ENCODE measurements around the gene SLC7A7. TPM values are rescaled to one million over a fixed set of nuclear protein-coding genes. Genes with fewer than 3 reads are reported as not detected.

Gene SLC7A7
- total RNA-seq, 1 donor = 3.9 TPM

GRCh38 chr14:22824711-22825359, 9.6 kb upstream of the SLC7A7 start:
- no peak for TF ChIP-seq CTCF (IDR thresholded peaks at IDR 0.05; ENCODE audit: insufficient read depth, low read depth, low read length)
- DNase-seq (ENCODE audit: low read depth) = peak; percentile 90
- H3K4me3 ChIP-seq (ENCODE audit: low read depth, low read length) = no peak overlapping the region

- DNase-seq (ENCODE audit: low read depth) = peak; percentile 91
- TF ChIP-seq CTCF (IDR thresholded peaks at IDR 0.05; ENCODE audit: insufficient read depth, low read depth, low read length) = peak; percentile 85
- H3K4me3 ChIP-seq (ENCODE audit: low read depth, low read length) = peak overlapping the region; percentile 40
These were observed 7.4 kb upstream of the SLC7A7 start for GRCh38 chr14:22822571-22823098.

- TF ChIP-seq CTCF (IDR thresholded peaks at IDR 0.05; ENCODE audit: insufficient read depth, low read depth, low read length) = no peak
- no peak for DNase-seq (ENCODE audit: low read depth)
- H3K4me3 ChIP-seq (ENCODE audit: low read depth, low read length) = peak overlapping the region; percentile 25
These were observed 6.9 kb upstream of the SLC7A7 start for GRCh38 chr14:22822016-22822570.

- TF ChIP-seq CTCF (IDR thresholded peaks at IDR 0.05; ENCODE audit: insufficient read depth, low read depth, low read length) = no peak
- peak; percentile 54 for DNase-seq (ENCODE audit: low read depth)
These were observed 6.2 kb upstream of the SLC7A7 start for GRCh38 chr14:22821193-22822015.

GRCh38 chr14:22820731-22821130, 5.5 kb upstream of the SLC7A7 start:
- peak; percentile 24 for DNase-seq (ENCODE audit: low read depth)

More at GRCh38 chr14:22821193-22822015, 6.2 kb upstream of the SLC7A7 start:
- no peak overlapping the region for H3K4me3 ChIP-seq (ENCODE audit: low read depth, low read length)

More at GRCh38 chr14:22820731-22821130, 5.5 kb upstream of the SLC7A7 start:
- H3K4me3 ChIP-seq (ENCODE audit: low read depth, low read length) = no peak overlapping the region
- TF ChIP-seq CTCF (IDR thresholded peaks at IDR 0.05; ENCODE audit: insufficient read depth, low read depth, low read length) = no peak
